ENCODE results near the gene PRKAG2.
"Not testable (repeated sequence)": the region's sequence is repeated elsewhere in the genome, so short reads cannot be mapped to it uniquely, and the experiment has no call there.

The PRKAG2 gene

GRCh38 chr7:151844825-151845200 lies 32.1 kb downstream of the PRKAG2 start:
- Histone ChIP-seq H3K4me1 (ENCODE audit: control insufficient read depth in 1 of 2, insufficient read depth in 2 of 2, low read length in 2 of 2) (peaks cover 0 to 4% of the 10 kb centered on the region in 2 donors), H3K4me3 (ENCODE audit: low read depth in 1 of 2, low read length in 2 of 2) (no peak overlapping the region), H3K9me3 (ENCODE audit: control insufficient read depth in 1 of 2, low read length in 2 of 2) (no peaks in the 10 kb centered on the region), H3K36me3 (ENCODE audit: control insufficient read depth in 1 of 2, insufficient read depth in 2 of 2, low read length in 2 of 2) (peaks cover 0 to 2% of the 10 kb centered on the region in 2 donors), H3K27ac (ENCODE audit: low read depth, low read length) (no peak overlapping the region), H3K9ac (ENCODE audit: low read depth in 1 of 2, low read length in 2 of 2) (no peak overlapping the region), H3K27me3 (ENCODE audit: control insufficient read depth in 1 of 2, insufficient read depth in 2 of 2, low read length in 2 of 2) (no peaks in the 10 kb centered on the region)

- peaks cover 0 to 2% of the 10 kb centered on the region in 2 donors for H3K36me3 ChIP-seq (ENCODE audit: control insufficient read depth in 1 of 2, insufficient read depth in 2 of 2, low read length in 2 of 2)
- no peaks in the 10 kb centered on the region for H3K27me3 ChIP-seq (ENCODE audit: control insufficient read depth in 1 of 2, insufficient read depth in 2 of 2, low read length in 2 of 2)
- peaks cover 0 to 9% of the 10 kb centered on the region in 2 donors for H3K4me1 ChIP-seq (ENCODE audit: control insufficient read depth in 1 of 2, insufficient read depth in 2 of 2, low read length in 2 of 2)
- H3K4me3 ChIP-seq (ENCODE audit: low read depth in 1 of 2, low read length in 2 of 2), result no peak overlapping the region
- no peaks in the 10 kb centered on the region for H3K9me3 ChIP-seq (ENCODE audit: control insufficient read depth in 1 of 2, low read length in 2 of 2)
- H3K9ac ChIP-seq (ENCODE audit: low read depth in 1 of 2, low read length in 2 of 2), result no peak overlapping the region
- H3K27ac ChIP-seq (ENCODE audit: low read depth, low read length), result no peak overlapping the region
Observed at GRCh38 chr7:151844071-151844824, 32.7 kb downstream of the PRKAG2 start.

- no peaks in the 10 kb centered on the region for H3K27me3 ChIP-seq (ENCODE audit: control insufficient read depth in 1 of 2, insufficient read depth in 2 of 2, low read length in 2 of 2)
- H3K4me3 ChIP-seq (ENCODE audit: low read depth in 1 of 2, low read length in 2 of 2), result no peak overlapping the region
- H3K9ac ChIP-seq (ENCODE audit: low read depth in 1 of 2, low read length in 2 of 2), result no peak overlapping the region
- no peak overlapping the region for H3K27ac ChIP-seq (ENCODE audit: low read depth, low read length)
- H3K4me1 ChIP-seq (ENCODE audit: control insufficient read depth in 1 of 2, insufficient read depth in 2 of 2, low read length in 2 of 2), result peaks cover 0 to 12% of the 10 kb centered on the region in 2 donors
- H3K9me3 ChIP-seq (ENCODE audit: control insufficient read depth in 1 of 2, low read length in 2 of 2), result no peaks in the 10 kb centered on the region
- H3K36me3 ChIP-seq (ENCODE audit: control insufficient read depth in 1 of 2, insufficient read depth in 2 of 2, low read length in 2 of 2), result peaks cover 0 to 2% of the 10 kb centered on the region in 2 donors
Observed at GRCh38 chr7:151843181-151843580, 33.7 kb downstream of the PRKAG2 start.

GRCh38 chr7:151841395-151842051 lies 35.4 kb downstream of the PRKAG2 start:
- H3K4me1 ChIP-seq (ENCODE audit: control insufficient read depth in 1 of 2, insufficient read depth in 2 of 2, low read length in 2 of 2), result peaks cover 0 to 12% of the 10 kb centered on the region in 2 donors
- H3K27me3 ChIP-seq (ENCODE audit: control insufficient read depth in 1 of 2, insufficient read depth in 2 of 2, low read length in 2 of 2); H3K27ac ChIP-seq (ENCODE audit: low read depth, low read length); H3K9ac ChIP-seq (ENCODE audit: low read depth in 1 of 2, low read length in 2 of 2); H3K4me3 ChIP-seq (ENCODE audit: low read depth in 1 of 2, low read length in 2 of 2); H3K9me3 ChIP-seq (ENCODE audit: control insufficient read depth in 1 of 2, low read length in 2 of 2); H3K36me3 ChIP-seq (ENCODE audit: control insufficient read depth in 1 of 2, insufficient read depth in 2 of 2, low read length in 2 of 2): not testable (repeated sequence)

GRCh38 chr7:151840088-151840910 lies 36.6 kb downstream of the PRKAG2 start:
- Histone ChIP-seq H3K9me3 (ENCODE audit: control insufficient read depth in 1 of 2, low read length in 2 of 2) (no peaks in the 10 kb centered on the region), H3K9ac (ENCODE audit: low read depth in 1 of 2, low read length in 2 of 2) (no peak overlapping the region), H3K27ac (ENCODE audit: low read depth, low read length) (no peak overlapping the region), H3K36me3 (ENCODE audit: control insufficient read depth in 1 of 2, insufficient read depth in 2 of 2, low read length in 2 of 2) (peaks cover 0 to 2% of the 10 kb centered on the region in 2 donors), H3K4me3 (ENCODE audit: low read depth in 1 of 2, low read length in 2 of 2) (no peak overlapping the region), H3K27me3 (ENCODE audit: control insufficient read depth in 1 of 2, insufficient read depth in 2 of 2, low read length in 2 of 2) (no peaks in the 10 kb centered on the region), H3K4me1 (ENCODE audit: control insufficient read depth in 1 of 2, insufficient read depth in 2 of 2, low read length in 2 of 2) (peaks cover 0 to 12% of the 10 kb centered on the region in 2 donors)

GRCh38 chr7:151839451-151839921 lies 37.4 kb downstream of the PRKAG2 start:
- H3K27me3 ChIP-seq (ENCODE audit: control insufficient read depth in 1 of 2, insufficient read depth in 2 of 2, low read length in 2 of 2), result no peaks in the 10 kb centered on the region
- H3K36me3 ChIP-seq (ENCODE audit: control insufficient read depth in 1 of 2, insufficient read depth in 2 of 2, low read length in 2 of 2), result no peaks in the 10 kb centered on the region
- no peak overlapping the region for H3K9ac ChIP-seq (ENCODE audit: low read depth in 1 of 2, low read length in 2 of 2)
- peak overlapping the region; percentile 12 to 32 for H3K4me3 ChIP-seq (ENCODE audit: low read depth in 1 of 2, low read length in 2 of 2)
- no peaks in the 10 kb centered on the region for H3K9me3 ChIP-seq (ENCODE audit: control insufficient read depth in 1 of 2, low read length in 2 of 2)
- no peak overlapping the region for H3K27ac ChIP-seq (ENCODE audit: low read depth, low read length)
- peaks cover 0 to 12% of the 10 kb centered on the region in 2 donors for H3K4me1 ChIP-seq (ENCODE audit: control insufficient read depth in 1 of 2, insufficient read depth in 2 of 2, low read length in 2 of 2)

- no peaks in the 10 kb centered on the region for H3K27me3 ChIP-seq (ENCODE audit: control insufficient read depth in 1 of 2, insufficient read depth in 2 of 2, low read length in 2 of 2)
- peak overlapping the region; percentile 12 to 32 for H3K4me3 ChIP-seq (ENCODE audit: low read depth in 1 of 2, low read length in 2 of 2)
- H3K36me3 ChIP-seq (ENCODE audit: control insufficient read depth in 1 of 2, insufficient read depth in 2 of 2, low read length in 2 of 2), result no peaks in the 10 kb centered on the region
- H3K9ac ChIP-seq (ENCODE audit: low read depth in 1 of 2, low read length in 2 of 2), result no peak overlapping the region
- H3K9me3 ChIP-seq (ENCODE audit: control insufficient read depth in 1 of 2, low read length in 2 of 2), result no peaks in the 10 kb centered on the region
- H3K27ac ChIP-seq (ENCODE audit: low read depth, low read length), result no peak overlapping the region
- H3K4me1 ChIP-seq (ENCODE audit: control insufficient read depth in 1 of 2, insufficient read depth in 2 of 2, low read length in 2 of 2), result peaks cover 0 to 12% of the 10 kb centered on the region in 2 donors
Observed at GRCh38 chr7:151838861-151839381, 38.0 kb downstream of the PRKAG2 start.

- peaks cover 0 to 12% of the 10 kb centered on the region in 2 donors for H3K4me1 ChIP-seq (ENCODE audit: control insufficient read depth in 1 of 2, insufficient read depth in 2 of 2, low read length in 2 of 2)
- H3K4me3 ChIP-seq (ENCODE audit: low read depth in 1 of 2, low read length in 2 of 2), result no peak overlapping the region
- no peaks in the 10 kb centered on the region for H3K36me3 ChIP-seq (ENCODE audit: control insufficient read depth in 1 of 2, insufficient read depth in 2 of 2, low read length in 2 of 2)
- no peak overlapping the region for H3K27ac ChIP-seq (ENCODE audit: low read depth, low read length)
- no peak overlapping the region for H3K9ac ChIP-seq (ENCODE audit: low read depth in 1 of 2, low read length in 2 of 2)
- no peaks in the 10 kb centered on the region for H3K9me3 ChIP-seq (ENCODE audit: control insufficient read depth in 1 of 2, low read length in 2 of 2)
- no peaks in the 10 kb centered on the region for H3K27me3 ChIP-seq (ENCODE audit: control insufficient read depth in 1 of 2, insufficient read depth in 2 of 2, low read length in 2 of 2)
Observed at GRCh38 chr7:151838072-151838471, 38.8 kb downstream of the PRKAG2 start.

GRCh38 chr7:151837285-151838042 lies 39.5 kb downstream of the PRKAG2 start:
- no peaks in the 10 kb centered on the region for H3K27me3 ChIP-seq (ENCODE audit: control insufficient read depth in 1 of 2, insufficient read depth in 2 of 2, low read length in 2 of 2)
- H3K36me3 ChIP-seq (ENCODE audit: control insufficient read depth in 1 of 2, insufficient read depth in 2 of 2, low read length in 2 of 2), result no peaks in the 10 kb centered on the region
- peaks cover 0 to 12% of the 10 kb centered on the region in 2 donors for H3K4me1 ChIP-seq (ENCODE audit: control insufficient read depth in 1 of 2, insufficient read depth in 2 of 2, low read length in 2 of 2)
- H3K27ac ChIP-seq (ENCODE audit: low read depth, low read length), result no peak overlapping the region
- H3K9me3 ChIP-seq (ENCODE audit: control insufficient read depth in 1 of 2, low read length in 2 of 2), result no peaks in the 10 kb centered on the region
- H3K4me3 ChIP-seq (ENCODE audit: low read depth in 1 of 2, low read length in 2 of 2), result no peak overlapping the region
- no peak overlapping the region for H3K9ac ChIP-seq (ENCODE audit: low read depth in 1 of 2, low read length in 2 of 2)

Measured in duodenal mucosa (tissue), 2 donors.